Measurements from ENCODE around the gene PAQR3. TPM values are rescaled to one million over a fixed set of nuclear protein-coding genes. Genes with fewer than 3 reads are reported as not detected.

Gene PAQR3
- polyA plus RNA-seq, 3 donors: 2.7 to 5.6 (median 5.2) TPM

- Histone ChIP-seq H3K4me1 (ENCODE audit: control insufficient read depth in 1 of 2, insufficient read depth in 2 of 2, low read length in 2 of 2) (no peaks in the 10 kb centered on the region), H3K4me2 (replicated peaks; ENCODE audit: extremely low read depth, low read length, poor library complexity, severe bottlenecking) (no peak overlapping the region), H3K79me2 (ENCODE audit: insufficient read depth, low read length) (no peaks in the 10 kb centered on the region), H3K36me3 (replicated peaks in 1 of 2; ENCODE audit: control insufficient read depth in 1 of 2, insufficient read depth in 2 of 2, low read length in 2 of 2) (peaks cover 13 to 50% of the 10 kb centered on the region in 2 donors), H3K27ac (ENCODE audit: low read depth in 1 of 2, low read length in 2 of 2) (no peak overlapping the region), H2AFZ (ENCODE audit: insufficient read depth, low read depth, low read length, poor library complexity, severe bottlenecking) (no peak overlapping the region), H3K4me3 (replicated peaks in 1 of 3; ENCODE audit: low read depth in 2 of 3, low read length in 3 of 3) (no peak overlapping the region), H3K9me3 (replicated peaks in 1 of 2; ENCODE audit: control insufficient read depth in 1 of 2, insufficient read depth in 1 of 2, low read length in 2 of 2) (no peaks in the 10 kb centered on the region), H3K9ac (ENCODE audit: insufficient read depth, low read length, poor library complexity, severe bottlenecking) (no peak overlapping the region), H4K20me1 (ENCODE audit: insufficient read depth, low read length) (no peaks in the 10 kb centered on the region), H3K27me3 (ENCODE audit: control insufficient read depth in 2 of 2, insufficient read depth in 2 of 2, low read length in 2 of 2) (no peaks in the 10 kb centered on the region)
- H3K9me3 Mint-ChIP-seq: no peaks in the 10 kb centered on the region
- H3K27ac Mint-ChIP-seq: no peak overlapping the region
- DNase-seq: no peak
- TF ChIP-seq, protein P1, sequence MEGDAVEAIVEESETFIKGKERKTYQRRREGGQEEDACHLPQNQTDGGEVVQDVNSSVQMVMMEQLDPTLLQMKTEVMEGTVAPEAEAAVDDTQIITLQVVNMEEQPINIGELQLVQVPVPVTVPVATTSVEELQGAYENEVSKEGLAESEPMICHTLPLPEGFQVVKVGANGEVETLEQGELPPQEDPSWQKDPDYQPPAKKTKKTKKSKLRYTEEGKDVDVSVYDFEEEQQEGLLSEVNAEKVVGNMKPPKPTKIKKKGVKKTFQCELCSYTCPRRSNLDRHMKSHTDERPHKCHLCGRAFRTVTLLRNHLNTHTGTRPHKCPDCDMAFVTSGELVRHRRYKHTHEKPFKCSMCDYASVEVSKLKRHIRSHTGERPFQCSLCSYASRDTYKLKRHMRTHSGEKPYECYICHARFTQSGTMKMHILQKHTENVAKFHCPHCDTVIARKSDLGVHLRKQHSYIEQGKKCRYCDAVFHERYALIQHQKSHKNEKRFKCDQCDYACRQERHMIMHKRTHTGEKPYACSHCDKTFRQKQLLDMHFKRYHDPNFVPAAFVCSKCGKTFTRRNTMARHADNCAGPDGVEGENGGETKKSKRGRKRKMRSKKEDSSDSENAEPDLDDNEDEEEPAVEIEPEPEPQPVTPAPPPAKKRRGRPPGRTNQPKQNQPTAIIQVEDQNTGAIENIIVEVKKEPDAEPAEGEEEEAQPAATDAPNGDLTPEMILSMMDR (IDR thresholded peaks at IDR 0.05): no peak
- no peaks in the 10 kb centered on the region for H3K27me3 Mint-ChIP-seq (ENCODE audit: low read depth in 3 of 3)
- H3K4me1 Mint-ChIP-seq: no peaks in the 10 kb centered on the region
- intact Hi-C loops (cut with micrococcal nuclease): no loop called here
- H3K4me3 Mint-ChIP-seq: no peak overlapping the region
- H3K36me3 Mint-ChIP-seq: peaks cover 49 to 51% of the 10 kb centered on the region in 2 donors
Observed at GRCh38 chr4:78899302-78899701, 39.9 kb downstream of the PAQR3 start.

DNA sequence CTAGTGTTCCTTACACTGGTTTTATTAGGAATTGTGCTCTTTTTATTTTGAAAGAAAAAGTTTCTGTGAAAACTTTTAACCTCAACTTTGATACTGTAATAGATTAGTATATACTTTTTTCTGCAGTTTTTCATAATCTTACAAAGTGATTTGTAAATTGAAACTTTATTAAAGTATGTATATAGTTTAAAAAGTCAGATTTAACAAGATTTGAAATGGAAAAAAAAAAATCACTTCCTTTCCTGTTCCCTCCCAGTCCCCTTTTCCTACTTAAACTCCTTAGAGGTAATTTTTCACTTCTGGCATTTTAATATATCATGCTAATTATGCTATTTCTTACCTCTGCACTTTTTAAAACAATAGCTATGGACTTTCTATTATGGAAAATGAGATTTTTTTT is 49.3 kb downstream of the PAQR3 start:
- peaks cover 60 to 73% of the 10 kb centered on the region in 2 donors for H3K36me3 Mint-ChIP-seq
- H3K27ac Mint-ChIP-seq: no peak overlapping the region

More for the DNA sequence above, 49.3 kb downstream of the PAQR3 start:
- intact Hi-C loops (cut with micrococcal nuclease): no loop called here
- H3K9me3 ChIP-seq (replicated peaks in 1 of 2; ENCODE audit: control insufficient read depth in 1 of 2, insufficient read depth in 1 of 2, low read length in 2 of 2): no peaks in the 10 kb centered on the region
- peak overlapping the region in 1 of 2 donors; percentile 38 for H3K27ac ChIP-seq (ENCODE audit: low read depth in 1 of 2, low read length in 2 of 2)
- DNase-seq: no peak
- no peak overlapping the region for H2AFZ ChIP-seq (ENCODE audit: insufficient read depth, low read depth, low read length, poor library complexity, severe bottlenecking)
- H3K36me3 ChIP-seq (replicated peaks in 1 of 2; ENCODE audit: control insufficient read depth in 1 of 2, insufficient read depth in 2 of 2, low read length in 2 of 2): peaks cover 54 to 66% of the 10 kb centered on the region in 2 donors
- H3K27me3 Mint-ChIP-seq (ENCODE audit: low read depth in 3 of 3): peaks cover 0 to 1% (median 1%) of the 10 kb centered on the region in 3 donors
- H3K79me2 ChIP-seq (ENCODE audit: insufficient read depth, low read length): no peaks in the 10 kb centered on the region
- H3K9me3 Mint-ChIP-seq: peaks cover 0 to 3% (median 0%) of the 10 kb centered on the region in 7 donors
- H3K4me3 Mint-ChIP-seq: no peak overlapping the region
- no peak overlapping the region for H3K4me3 ChIP-seq (replicated peaks in 1 of 3; ENCODE audit: low read depth in 2 of 3, low read length in 3 of 3)
- H3K4me2 ChIP-seq (replicated peaks; ENCODE audit: extremely low read depth, low read length, poor library complexity, severe bottlenecking): no peak overlapping the region
- no peaks in the 10 kb centered on the region for H3K27me3 ChIP-seq (ENCODE audit: control insufficient read depth in 2 of 2, insufficient read depth in 2 of 2, low read length in 2 of 2)
- H4K20me1 ChIP-seq (ENCODE audit: insufficient read depth, low read length): peaks cover 8% of the 10 kb centered on the region
- H3K4me1 ChIP-seq (ENCODE audit: control insufficient read depth in 1 of 2, insufficient read depth in 2 of 2, low read length in 2 of 2): peaks cover 4 to 8% of the 10 kb centered on the region in 2 donors
- peaks cover 12% of the 10 kb centered on the region for H3K4me1 Mint-ChIP-seq
- H3K9ac ChIP-seq (ENCODE audit: insufficient read depth, low read length, poor library complexity, severe bottlenecking): no peak overlapping the region
- TF ChIP-seq, protein P1 (IDR thresholded peaks at IDR 0.05): no peak
